COLO829 (cell line): ENCODE measurements around the gene FRK.
A peak's percentile ranks its signal among the peaks of the same experiment; 100 is the strongest.
"Not testable (repeated sequence)": the region's sequence is repeated elsewhere in the genome, so short reads cannot be mapped to it uniquely, and the experiment has no call there.

Experiments
- DNase-seq: peaks from one replicate; pipeline ENCODE4 v3.0.0; 2012; ENCODE audit warnings: low spot score

FRK gene

DNA sequence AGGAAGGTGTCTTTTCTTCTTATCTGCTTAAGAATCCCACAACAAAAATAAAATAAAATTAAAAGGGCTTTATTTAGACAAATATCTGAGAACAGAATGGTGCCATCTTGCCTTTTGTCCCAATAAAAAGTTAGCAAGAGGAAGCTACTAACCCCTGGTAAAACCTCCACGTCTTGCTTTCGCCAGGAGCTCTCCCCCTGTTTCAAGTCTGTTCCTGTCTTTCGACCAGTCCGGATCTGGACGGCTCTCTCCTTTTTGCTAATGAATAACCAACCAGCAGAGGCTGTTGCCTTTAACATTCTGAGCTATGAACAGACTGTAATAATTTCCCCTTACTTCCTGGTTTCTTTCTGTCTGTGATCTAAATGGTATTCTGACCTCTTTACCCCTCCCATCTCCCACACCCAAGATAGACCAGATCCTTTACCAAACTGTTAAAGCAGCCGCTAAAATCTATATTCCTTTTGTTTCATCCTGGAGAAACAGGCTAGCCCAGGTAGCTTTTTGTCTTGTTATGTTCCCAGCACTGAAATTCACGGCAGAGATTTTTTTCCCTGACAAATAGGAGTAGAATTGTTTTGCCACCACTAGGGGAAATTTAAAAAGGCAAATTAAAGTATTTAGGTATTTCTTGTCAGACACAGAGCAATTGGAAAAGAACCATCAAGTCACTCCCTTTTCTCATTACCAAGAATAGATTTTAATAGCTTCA, at the start of gene FRK:
TSS of gene FRK (minus strand) at position 320 of the 712 bp plus-strand sequence. CDS start 580 bp downstream, outside the sequence.
- no peak for DNase-seq

DNA sequence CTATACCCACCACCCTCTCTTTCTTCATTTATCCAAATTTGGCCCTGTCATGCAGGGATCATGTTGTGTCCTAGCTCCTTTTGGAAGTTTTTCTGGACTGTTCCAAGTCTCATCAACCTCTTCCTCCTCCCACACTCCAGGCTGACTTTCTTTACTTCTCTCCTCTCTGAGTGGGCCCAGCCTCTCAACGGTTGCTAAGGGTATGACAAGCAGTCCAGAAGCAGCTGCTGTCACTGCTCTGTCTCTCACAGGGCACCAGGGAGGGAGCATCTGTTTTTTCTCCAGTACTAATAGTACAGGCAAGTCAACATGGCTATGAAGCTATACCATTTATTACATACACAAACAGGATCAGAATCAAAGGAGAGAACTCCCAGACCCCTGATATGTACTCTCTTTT, 48.1 kb upstream of the FRK start:
- no peak for DNase-seq

- DNase-seq: no peak
These were observed 45.5 kb upstream of the FRK start for GRCh38 chr6:116106146-116106545.

GRCh38 chr6:116105247-116105646, 44.6 kb upstream of the FRK start:
- no peak for DNase-seq

DNA sequence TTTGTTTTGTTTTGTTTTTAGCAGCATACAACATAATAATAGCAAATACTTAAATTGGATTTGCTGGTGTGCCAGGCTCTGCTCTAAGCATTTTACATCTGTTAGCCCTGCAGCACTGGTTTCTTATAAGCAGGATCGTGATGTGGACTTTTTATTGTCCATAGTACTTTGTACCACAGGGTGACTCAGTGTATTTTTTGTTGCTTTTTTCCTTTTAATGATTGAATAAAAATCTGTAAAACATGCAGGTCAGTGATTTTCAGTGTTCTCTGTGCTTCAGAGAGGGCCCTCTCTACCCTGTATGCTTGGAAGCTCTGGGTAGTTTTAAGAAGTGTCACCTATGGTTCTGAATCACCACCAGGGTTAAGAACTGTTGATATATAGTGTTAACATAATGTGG, 43.9 kb upstream of the FRK start:
- no peak for DNase-seq

GRCh38 chr6:116102873-116103272, 42.2 kb upstream of the FRK start:
- no peak for DNase-seq

- no peak for DNase-seq
These were observed 41.1 kb upstream of the FRK start for GRCh38 chr6:116101790-116102189.

GRCh38 chr6:116101302-116101718, 40.6 kb upstream of the FRK start:
- DNase-seq: peak; percentile 69

GRCh38 chr6:116100419-116101301, 40.0 kb upstream of the FRK start, which contains the start of gene NT5DC1:
Gene NT5DC1, plus strand, starts transcription at chr6:116100853. Its CDS starts 78 bp downstream, at chr6:116100931.
- DNase-seq: peak; percentile 63

GRCh38 chr6:116099036-116099435, 38.3 kb upstream of the FRK start:
- no peak for DNase-seq

- no peak for DNase-seq
These were observed 36.5 kb upstream of the FRK start for GRCh38 chr6:116096979-116097816.

DNA sequence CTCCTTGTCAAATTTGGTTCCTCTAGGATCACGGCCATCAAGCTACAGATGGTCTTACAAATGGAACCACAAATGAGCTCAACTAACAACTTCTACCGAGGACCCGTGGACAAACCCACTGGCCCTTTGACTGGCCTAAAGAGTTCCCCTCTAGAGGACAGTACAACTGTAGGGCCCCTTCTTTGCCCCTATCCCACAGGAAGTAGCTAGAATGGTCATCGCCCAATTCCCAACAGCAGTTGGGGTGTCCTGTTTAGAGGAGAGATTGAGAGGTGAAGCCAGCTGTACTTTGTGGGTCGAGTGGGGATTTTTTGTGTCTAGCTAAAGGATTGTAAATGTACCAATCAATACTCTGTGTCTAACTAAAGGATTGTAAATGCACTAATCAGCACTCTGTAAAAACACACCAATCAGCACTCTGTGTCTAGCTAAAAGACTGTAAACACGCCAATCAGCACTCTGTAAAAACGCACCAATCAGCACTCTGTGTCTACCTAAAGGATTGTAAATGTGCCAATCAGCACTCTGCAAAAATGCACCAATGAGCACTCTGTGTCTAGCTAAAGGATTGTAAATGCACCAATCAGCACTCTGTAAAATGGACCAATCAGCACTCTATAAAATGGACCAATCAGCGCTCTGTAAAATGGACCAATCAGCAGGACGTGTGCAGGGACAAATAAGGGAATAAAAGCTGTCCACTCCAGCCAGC, 35.5 kb upstream of the FRK start:
- not testable (repeated sequence) for DNase-seq

DNA sequence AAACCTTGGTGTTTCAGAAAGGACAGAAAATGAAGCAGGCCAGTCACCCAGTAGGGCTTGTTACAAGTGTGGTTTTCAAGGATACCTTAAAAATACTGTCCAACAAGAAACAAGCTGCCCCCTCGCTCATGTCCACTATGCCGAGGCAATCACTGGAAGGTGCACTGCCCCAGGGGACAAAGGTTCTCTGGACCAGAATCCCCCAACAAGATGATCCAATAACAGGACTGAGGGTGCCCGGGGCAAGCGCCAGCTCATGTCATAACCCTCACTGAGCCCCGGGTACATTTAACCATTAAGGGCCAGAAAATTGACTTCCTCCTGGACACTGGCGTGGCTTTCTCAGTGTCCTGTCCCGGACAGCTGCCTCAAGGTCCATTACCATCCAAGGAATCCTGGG, 33.4 kb upstream of the FRK start:
- DNase-seq: no peak

DNA sequence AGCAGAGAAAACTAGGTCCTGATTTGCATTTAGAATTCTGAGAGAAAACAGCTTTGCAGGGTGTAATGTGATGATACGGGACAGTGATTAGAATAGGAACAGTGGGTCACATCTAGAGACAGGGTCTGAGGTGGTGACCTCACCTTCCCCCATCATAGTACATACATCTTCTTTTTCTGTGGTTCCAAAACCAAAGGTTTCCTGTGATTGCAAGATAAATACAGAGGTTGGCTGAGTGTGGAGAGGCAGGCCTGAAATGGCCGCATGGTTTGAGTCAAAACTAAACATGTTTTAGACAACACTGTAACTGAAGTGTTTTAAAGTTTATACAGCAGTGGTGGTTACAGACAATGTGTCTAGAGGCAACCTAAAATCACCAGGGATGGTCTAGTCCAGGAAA, 29.6 kb upstream of the FRK start:
- DNase-seq: no peak

- no peak for DNase-seq
These were observed 28.3 kb upstream of the FRK start for GRCh38 chr6:116088946-116089345.

DNA sequence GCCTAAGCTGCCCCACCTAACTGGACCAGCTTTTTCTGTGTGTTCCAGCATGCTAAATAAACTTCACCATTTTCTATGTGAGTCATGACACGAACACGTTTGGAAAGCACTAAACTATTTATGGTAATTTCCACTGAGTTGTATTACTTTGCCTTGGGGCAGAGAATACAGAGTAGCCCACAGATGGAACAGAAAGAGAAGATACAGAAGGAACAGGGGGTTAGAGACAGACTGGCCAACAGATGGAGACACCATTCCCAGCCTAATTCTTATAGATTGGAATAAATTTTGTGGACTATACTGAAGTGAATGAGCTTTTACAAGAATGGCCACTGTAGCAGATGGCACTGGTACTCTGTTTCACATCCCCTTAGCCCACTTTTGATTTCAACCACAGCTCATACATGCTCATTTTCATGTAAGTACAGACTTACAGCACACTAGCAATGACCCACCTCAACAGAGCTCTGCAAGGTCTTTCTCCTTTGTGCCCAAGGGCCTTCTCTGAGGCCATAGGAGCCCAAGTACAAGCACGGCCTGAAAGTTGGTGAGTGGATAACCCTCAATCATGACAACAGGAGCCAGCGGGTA, 26.8 kb upstream of the FRK start:
- peak; percentile 40 for DNase-seq

- DNase-seq: no peak
These were observed 23.6 kb upstream of the FRK start for GRCh38 chr6:116084284-116084683.

GRCh38 chr6:116083052-116083451, 22.4 kb upstream of the FRK start:
- DNase-seq: no peak

DNA sequence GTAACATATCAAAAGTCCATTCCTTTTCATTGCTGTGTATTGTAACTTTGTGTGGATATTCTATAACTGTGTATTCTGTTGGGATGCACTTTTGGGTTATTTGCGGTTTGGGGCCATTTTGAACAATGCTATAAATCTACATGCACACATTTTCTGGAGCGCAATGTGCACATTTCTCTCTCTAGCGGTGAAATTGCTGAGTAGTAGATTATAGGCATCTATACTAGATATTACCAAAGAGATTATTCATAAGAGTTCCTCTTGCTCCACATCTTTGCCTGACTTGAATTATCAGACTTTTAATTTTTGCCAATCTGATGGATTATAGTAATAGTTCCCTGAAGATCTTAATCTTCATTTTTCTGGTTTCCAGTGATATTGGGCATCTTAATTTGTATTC, 18.3 kb upstream of the FRK start:
- DNase-seq: no peak

DNA sequence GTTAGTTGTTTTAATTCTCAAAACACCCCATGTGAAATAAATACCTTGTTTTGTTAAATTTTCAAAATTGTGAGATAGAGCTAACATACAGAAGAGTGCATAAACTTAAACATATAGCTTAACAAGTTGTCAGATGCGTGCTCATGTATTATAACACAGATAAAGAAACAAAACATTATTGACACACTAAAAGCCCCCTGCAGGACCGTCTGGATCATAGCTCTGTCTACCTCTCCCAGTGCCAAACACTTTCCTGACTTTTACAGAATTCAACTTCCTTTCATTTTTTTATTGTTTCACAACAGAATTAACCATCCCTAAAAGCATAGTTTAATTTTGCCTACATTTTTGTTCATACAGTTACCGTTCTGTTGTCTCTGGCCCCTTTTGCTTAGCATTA, 17.8 kb upstream of the FRK start:
- no peak for DNase-seq

DNA sequence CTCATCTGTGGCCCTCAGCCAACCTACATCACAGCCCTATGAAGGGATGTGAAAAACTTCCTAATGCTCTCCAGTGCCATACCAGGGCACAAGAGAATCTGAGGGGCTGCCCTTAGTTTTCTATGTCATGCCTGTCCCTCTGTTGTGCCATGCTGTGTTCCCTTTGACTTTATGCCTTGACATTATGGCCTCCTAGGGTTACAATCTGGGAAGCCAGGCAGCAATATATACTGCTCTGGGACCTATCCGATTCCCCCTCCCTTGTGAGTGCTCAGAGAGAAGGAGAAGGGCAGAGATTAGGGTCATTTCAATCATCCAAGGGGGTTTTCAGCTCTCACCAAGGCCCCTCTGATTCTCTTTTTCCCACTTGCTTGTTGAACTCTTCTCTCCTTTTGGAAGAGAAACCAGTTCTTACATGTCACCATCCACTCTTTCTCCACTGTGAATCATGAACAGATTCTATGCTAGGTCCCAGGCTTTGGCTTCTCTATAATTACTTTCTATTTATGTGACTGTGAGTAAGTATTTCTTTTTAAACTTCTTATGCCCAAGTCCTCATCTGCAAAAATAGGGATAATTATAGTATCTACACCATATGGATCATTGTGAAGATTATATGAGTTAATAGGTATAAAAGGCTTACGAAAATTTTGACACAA, 14.2 kb upstream of the FRK start:
- no peak for DNase-seq
